GM13977 (cell line): Measurements from ENCODE around the gene MCM3AP.

Experiments
- DNase-seq: peaks from one replicate; pipeline ENCODE4 v3.0.0; 2012; ENCODE audit warnings: low spot score
- CTCF ChIP-seq: IDR thresholded peaks from 2 replicates; pipeline ENCODE4 v1.5.1; 2012; ENCODE audit warnings: mild to moderate bottlenecking, control low read depth; ENCODE audit not compliant: insufficient read depth; ENCODE audit errors: extremely low read depth, missing control alignments
- in situ Hi-C: fragments of 300-500 bp; cut with MboI; formaldehyde crosslinking; loops from one replicate; pipeline ENCODE4 v1.12.0; 2022; ENCODE audit warnings: low sequenced_read_pairs, low pct_unique_long_range_greater_than_20kb, mixed read lengths, inconsistent platforms; ENCODE audit not compliant: unreplicated experiment

The MCM3AP gene

GRCh38 chr21:46284077-46284644, 1.2 kb downstream of the MCM3AP start:
- DNase-seq: no peak
- TF ChIP-seq CTCF: no peak
- in situ Hi-C loops: no loop called here

GRCh38 chr21:46274797-46275390, 10.5 kb downstream of the MCM3AP start:
- no peak for TF ChIP-seq CTCF
- in situ Hi-C loops: no loop called here
- no peak for DNase-seq

- TF ChIP-seq CTCF: no peak
- no peak for DNase-seq
- in situ Hi-C loops: no loop called here
Observed at GRCh38 chr21:46273341-46273740, 12.1 kb downstream of the MCM3AP start.

GRCh38 chr21:46269466-46269865, 15.9 kb downstream of the MCM3AP start:
- no peak for DNase-seq
- in situ Hi-C loops: no loop called here
- no peak for TF ChIP-seq CTCF

GRCh38 chr21:46268371-46268770, 17.0 kb downstream of the MCM3AP start:
- in situ Hi-C loops: no loop called here
- TF ChIP-seq CTCF: no peak
- no peak for DNase-seq

- in situ Hi-C loops: no loop called here
- no peak for TF ChIP-seq CTCF
- DNase-seq: no peak
Observed at GRCh38 chr21:46266946-46267345, 18.5 kb downstream of the MCM3AP start.
